ENCODE data around the gene HNRNPL. TPM values are rescaled to one million over a fixed set of nuclear protein-coding genes. Genes with fewer than 3 reads are reported as not detected.

The HNRNPL gene
- total and polyA plus RNA-seq, 10 of the 15 experiments (the other 5 are each of a cell fraction or from before 2014, with no cell fraction given) = 32.5 to 512 (median 306) TPM

DNA sequence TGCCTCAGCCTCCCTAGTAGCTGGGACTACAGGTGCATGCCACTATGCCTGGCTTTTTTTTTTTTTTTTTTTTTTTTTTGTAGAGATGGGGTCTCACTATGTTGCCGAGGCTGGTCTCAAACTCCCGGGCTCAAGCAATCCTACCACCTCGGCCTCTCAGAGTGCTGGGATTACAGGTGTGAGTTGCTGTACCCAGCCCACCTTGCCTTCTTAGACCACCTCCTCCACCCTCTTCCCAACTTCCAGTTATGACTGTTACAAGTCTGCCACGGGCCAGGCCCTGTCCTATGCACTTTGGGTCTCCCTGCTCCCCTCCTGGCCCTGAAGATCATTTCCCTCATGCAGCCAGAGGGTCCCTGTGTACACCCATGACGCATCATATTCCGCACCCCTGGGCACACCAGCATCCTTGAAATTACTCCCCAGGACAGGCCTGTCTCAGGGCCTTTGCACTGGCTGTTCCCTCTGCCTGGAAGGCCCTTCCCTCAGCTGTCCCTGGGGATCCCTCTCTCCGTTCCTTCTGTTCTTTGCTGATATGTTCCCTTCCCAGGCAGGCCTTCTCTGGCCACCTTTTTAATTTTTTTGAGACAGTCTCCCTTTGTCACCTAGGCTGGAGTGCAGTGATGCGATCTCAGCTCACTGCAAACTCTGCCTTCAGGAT is 40.1 kb downstream of the HNRNPL start:
- Histone ChIP-seq H3K27me3 (replicated peaks in 1 of 2; ENCODE audit: control insufficient read depth in 2 of 2, insufficient read depth in 2 of 2, low read length in 1 of 2) (no peaks in the 10 kb centered on the region), H3K36me3 (ENCODE audit: control insufficient read depth in 2 of 2, insufficient read depth in 2 of 2, low read length in 1 of 2) (no peaks in the 10 kb centered on the region), H3K4me1 (ENCODE audit: control insufficient read depth, insufficient read depth, low read length) (no peaks in the 10 kb centered on the region), H3K4me3 (no peak overlapping the region), H4K20me1 (ENCODE audit: control insufficient read depth, insufficient read depth) (no peaks in the 10 kb centered on the region), H3K9me3 (replicated peaks; ENCODE audit: control insufficient read depth, insufficient read depth, low read length) (no peaks in the 10 kb centered on the region), H3K27ac (ENCODE audit: control insufficient read depth, insufficient read depth) (no peak overlapping the region), H2AFZ (ENCODE audit: control insufficient read depth, low read depth, low read length) (no peak overlapping the region), H3K9ac (ENCODE audit: control insufficient read depth, insufficient read depth, low read length) (no peak overlapping the region), H3K4me2 (ENCODE audit: control insufficient read depth, insufficient read depth) (no peak overlapping the region), H3K79me2 (ENCODE audit: control insufficient read depth, insufficient read depth, low read length) (no peaks in the 10 kb centered on the region)
- BruUV-seq (replicated peaks) = no TSS peak
- POLR2A ChIA-PET = no interaction called here
- intact Hi-C loops (cut with micrococcal nuclease; ENCODE audit: unreplicated experiment) = no loop called here
- in situ Hi-C loops (cut with MboI) = no loop called here
- ATAC-seq = no peak
- RAD21 ChIA-PET (ENCODE audit: unreplicated experiment) = no interaction called here
- no peak for DNase-seq (ENCODE audit: low read depth, low spot score)
- CTCF ChIA-PET = no interaction called here
- WGBS (ENCODE audit: insufficient coverage, insufficient replicate concordance, low lambda C conversion rate, missing lambda C conversion rate) = 63% methylated on average over 6 of the region's 8 CpGs
- no peak for FAIRE-seq
- SMC1A ChIA-PET (ENCODE audit: uncharacterized antibody, unreplicated experiment) = no interaction called here
- TF ChIP-seq RAD21 (IDR thresholded peaks at IDR 0.05; ENCODE audit: insufficient read depth, low read depth, low read length) (no peak), MYB (IDR thresholded peaks at IDR 0.05; ENCODE audit: borderline replicate concordance, low read depth, low read length) (no peak), NBN (IDR thresholded peaks at IDR 0.05) (no peak), SIN3A (IDR thresholded peaks at IDR 0.05; ENCODE audit: low read depth, low read length) (no peak), SKIL (IDR thresholded peaks at IDR 0.05; ENCODE audit: low read depth, poor library complexity, severe bottlenecking) (no peak), BACH1 (IDR thresholded peaks at IDR 0.05; ENCODE audit: borderline replicate concordance) (no peak), FOXK2 (IDR thresholded peaks at IDR 0.05) (no peak), SMAD5 (IDR thresholded peaks at IDR 0.05; ENCODE audit: low read depth) (no peak), HDAC6 (IDR thresholded peaks at IDR 0.05; ENCODE audit: unreplicated experiment) (no peak), NFYB (IDR thresholded peaks at IDR 0.05; ENCODE audit: insufficient read depth, low read depth, low read length) (no peak), MTA3 (IDR thresholded peaks at IDR 0.05; ENCODE audit: borderline replicate concordance, low read length) (no peak), CREM (IDR thresholded peaks at IDR 0.05; ENCODE audit: low read depth) (no peak), NR2F1 (conservative IDR thresholded peaks at IDR 0.05) (no peak), SMARCA5 (IDR thresholded peaks at IDR 0.05) (no peak), NR2C1 (IDR thresholded peaks at IDR 0.05) (no peak)
- TF ChIP-seq, protein P1, sequence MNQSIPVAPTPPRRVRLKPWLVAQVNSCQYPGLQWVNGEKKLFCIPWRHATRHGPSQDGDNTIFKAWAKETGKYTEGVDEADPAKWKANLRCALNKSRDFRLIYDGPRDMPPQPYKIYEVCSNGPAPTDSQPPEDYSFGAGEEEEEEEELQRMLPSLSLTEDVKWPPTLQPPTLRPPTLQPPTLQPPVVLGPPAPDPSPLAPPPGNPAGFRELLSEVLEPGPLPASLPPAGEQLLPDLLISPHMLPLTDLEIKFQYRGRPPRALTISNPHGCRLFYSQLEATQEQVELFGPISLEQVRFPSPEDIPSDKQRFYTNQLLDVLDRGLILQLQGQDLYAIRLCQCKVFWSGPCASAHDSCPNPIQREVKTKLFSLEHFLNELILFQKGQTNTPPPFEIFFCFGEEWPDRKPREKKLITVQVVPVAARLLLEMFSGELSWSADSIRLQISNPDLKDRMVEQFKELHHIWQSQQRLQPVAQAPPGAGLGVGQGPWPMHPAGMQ (IDR thresholded peaks at IDR 0.05; ENCODE audit: borderline replicate concordance) = no peak
- TF ChIP-seq, protein P2, sequence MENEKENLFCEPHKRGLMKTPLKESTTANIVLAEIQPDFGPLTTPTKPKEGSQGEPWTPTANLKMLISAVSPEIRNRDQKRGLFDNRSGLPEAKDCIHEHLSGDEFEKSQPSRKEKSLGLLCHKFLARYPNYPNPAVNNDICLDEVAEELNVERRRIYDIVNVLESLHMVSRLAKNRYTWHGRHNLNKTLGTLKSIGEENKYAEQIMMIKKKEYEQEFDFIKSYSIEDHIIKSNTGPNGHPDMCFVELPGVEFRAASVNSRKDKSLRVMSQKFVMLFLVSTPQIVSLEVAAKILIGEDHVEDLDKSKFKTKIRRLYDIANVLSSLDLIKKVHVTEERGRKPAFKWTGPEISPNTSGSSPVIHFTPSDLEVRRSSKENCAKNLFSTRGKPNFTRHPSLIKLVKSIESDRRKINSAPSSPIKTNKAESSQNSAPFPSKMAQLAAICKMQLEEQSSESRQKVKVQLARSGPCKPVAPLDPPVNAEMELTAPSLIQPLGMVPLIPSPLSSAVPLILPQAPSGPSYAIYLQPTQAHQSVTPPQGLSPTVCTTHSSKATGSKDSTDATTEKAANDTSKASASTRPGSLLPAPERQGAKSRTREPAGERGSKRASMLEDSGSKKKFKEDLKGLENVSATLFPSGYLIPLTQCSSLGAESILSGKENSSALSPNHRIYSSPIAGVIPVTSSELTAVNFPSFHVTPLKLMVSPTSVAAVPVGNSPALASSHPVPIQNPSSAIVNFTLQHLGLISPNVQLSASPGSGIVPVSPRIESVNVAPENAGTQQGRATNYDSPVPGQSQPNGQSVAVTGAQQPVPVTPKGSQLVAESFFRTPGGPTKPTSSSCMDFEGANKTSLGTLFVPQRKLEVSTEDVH (IDR thresholded peaks at IDR 0.05; ENCODE audit: low read depth, partially characterized antibody) = no peak
